ENCODE data around the gene SLC2A3.
"Not testable (repeated sequence)": the region's sequence is repeated elsewhere in the genome, so short reads cannot be mapped to it uniquely, and the experiment has no call there.

Gene SLC2A3

DNA sequence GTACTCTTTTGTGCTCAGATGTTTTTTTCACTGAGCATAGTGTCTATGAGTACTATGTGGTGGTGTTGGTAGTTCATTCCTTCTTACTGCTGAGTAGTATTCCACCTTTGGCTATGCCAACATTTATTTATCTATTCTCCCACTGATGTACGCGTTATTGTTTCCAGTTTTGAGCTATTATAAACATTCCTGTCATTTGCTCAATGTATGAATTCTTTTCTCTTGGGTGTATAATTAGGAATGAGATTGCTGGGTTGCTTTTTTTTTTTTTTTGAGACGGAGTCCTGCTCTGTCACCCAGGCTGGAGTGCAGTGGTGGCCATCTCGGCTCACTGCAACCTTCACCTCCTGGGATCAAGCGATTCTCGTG is 37.5 kb upstream of the SLC2A3 start:
- H3K27me3 ChIP-seq (ENCODE audit: control insufficient read depth, insufficient read depth, low read length) = no peaks in the 10 kb centered on the region
- H3K9me3 ChIP-seq (ENCODE audit: control insufficient read depth, low read length) = no peaks in the 10 kb centered on the region
- no peak overlapping the region for H3K4me2 ChIP-seq (ENCODE audit: low read length)
- H3K79me2 ChIP-seq = no peaks in the 10 kb centered on the region
- H3K4me1 ChIP-seq = no peaks in the 10 kb centered on the region
- no peaks in the 10 kb centered on the region for H3K36me3 ChIP-seq (ENCODE audit: control insufficient read depth, insufficient read depth, low read length)
- no peak overlapping the region for H3K4me3 ChIP-seq (ENCODE audit: low read depth, low read length)
- H3K9ac ChIP-seq = no peak overlapping the region
- H3K27ac ChIP-seq = no peak overlapping the region
- TF ChIP-seq CTCF (IDR thresholded peaks at IDR 0.05) = no peak
- no peak overlapping the region for H2AFZ ChIP-seq

DNA sequence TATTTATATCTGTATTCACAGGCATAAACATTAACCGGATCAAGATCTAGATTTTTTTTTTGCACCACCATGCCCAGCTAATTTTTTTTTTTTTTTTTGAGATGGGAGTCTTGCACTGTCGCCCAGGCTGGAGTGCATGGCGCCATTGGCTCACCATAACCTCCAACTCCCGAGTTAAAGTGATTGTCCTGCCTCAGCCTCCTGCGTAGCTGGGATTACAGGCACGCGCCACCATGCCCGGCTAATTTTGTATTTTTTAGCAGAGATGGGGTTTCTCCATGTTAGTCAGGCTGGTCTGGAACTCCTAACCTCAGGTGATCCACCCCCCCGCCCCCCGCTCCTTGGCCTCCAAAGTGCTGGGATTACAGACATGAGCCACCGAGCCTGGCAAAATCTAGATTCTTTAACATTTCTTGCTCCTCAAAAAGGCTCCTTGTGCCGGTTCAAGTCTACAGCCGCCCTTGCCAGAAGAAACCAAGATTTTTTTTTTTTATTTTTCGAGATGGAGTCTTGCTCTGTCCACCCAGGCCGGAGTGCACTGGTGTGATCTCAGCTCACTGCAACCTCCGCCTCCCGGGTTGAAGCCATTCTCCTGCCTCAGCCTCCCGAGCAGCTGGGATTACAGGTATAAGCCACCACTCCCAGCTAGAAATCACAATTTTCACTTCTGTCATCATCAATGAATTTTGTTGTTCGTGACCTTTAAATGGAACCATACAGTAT is 36.9 kb upstream of the SLC2A3 start:
- H3K27ac ChIP-seq = no peak overlapping the region
- no peaks in the 10 kb centered on the region for H3K4me1 ChIP-seq
- H3K27me3 ChIP-seq (ENCODE audit: control insufficient read depth, insufficient read depth, low read length) = no peaks in the 10 kb centered on the region
- no peak overlapping the region for H3K9ac ChIP-seq
- H3K4me2 ChIP-seq (ENCODE audit: low read length) = no peak overlapping the region
- TF ChIP-seq CTCF (IDR thresholded peaks at IDR 0.05) = no peak
- no peak overlapping the region for H3K4me3 ChIP-seq (ENCODE audit: low read depth, low read length)
- H3K79me2 ChIP-seq = no peaks in the 10 kb centered on the region
- H3K36me3 ChIP-seq (ENCODE audit: control insufficient read depth, insufficient read depth, low read length) = no peaks in the 10 kb centered on the region
- no peak overlapping the region for H2AFZ ChIP-seq
- no peaks in the 10 kb centered on the region for H3K9me3 ChIP-seq (ENCODE audit: control insufficient read depth, low read length)

DNA sequence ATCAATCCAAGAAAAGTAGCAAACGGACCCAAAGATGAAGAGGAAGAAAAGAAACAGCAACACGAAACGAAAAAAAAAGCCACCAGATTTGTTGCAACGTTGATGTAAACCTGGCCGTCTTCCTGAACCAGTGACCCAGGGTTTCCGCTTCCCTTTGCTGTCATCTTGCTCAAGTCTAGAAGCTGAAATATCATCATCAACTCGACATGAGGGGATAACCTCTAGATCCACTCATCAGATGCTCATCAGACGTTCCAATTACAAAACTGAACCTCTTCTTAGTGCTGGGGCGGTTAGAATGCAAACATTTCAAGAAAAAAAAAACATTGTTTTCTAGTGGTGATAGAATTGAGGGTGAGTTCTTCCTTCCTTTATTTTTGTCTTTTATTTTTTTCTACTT is 36.3 kb upstream of the SLC2A3 start:
- H3K27me3 ChIP-seq (ENCODE audit: control insufficient read depth, insufficient read depth, low read length); H3K9ac ChIP-seq; H3K4me1 ChIP-seq; H3K27ac ChIP-seq; H2AFZ ChIP-seq; H3K9me3 ChIP-seq (ENCODE audit: control insufficient read depth, low read length); H3K4me2 ChIP-seq (ENCODE audit: low read length); H3K4me3 ChIP-seq (ENCODE audit: low read depth, low read length); H3K36me3 ChIP-seq (ENCODE audit: control insufficient read depth, insufficient read depth, low read length); H3K79me2 ChIP-seq: not testable (repeated sequence)

DNA sequence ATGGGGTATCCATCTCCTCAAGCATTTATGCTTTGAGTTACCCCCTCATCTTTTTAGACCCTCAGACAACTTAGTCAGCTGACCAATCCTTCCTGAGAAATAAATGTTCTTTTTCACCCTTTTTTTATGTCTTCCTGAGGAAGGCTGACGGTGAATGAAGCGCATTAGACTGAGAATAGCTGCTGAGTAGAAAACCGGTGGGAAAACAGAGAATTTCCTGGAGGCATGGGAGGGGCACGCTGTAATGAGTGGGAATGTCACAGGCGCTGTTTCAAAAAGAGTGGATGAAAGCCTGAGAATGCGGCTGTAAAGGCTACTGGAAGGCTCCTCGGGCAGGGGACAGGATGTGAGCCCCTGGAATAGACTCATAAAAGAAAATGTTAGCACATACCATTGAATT is 35.8 kb upstream of the SLC2A3 start:
- peak overlapping the region; percentile 77 for H3K4me3 ChIP-seq (ENCODE audit: low read depth, low read length)
- not testable (repeated sequence) for H3K4me2 ChIP-seq (ENCODE audit: low read length); H3K36me3 ChIP-seq (ENCODE audit: control insufficient read depth, insufficient read depth, low read length); H3K27me3 ChIP-seq (ENCODE audit: control insufficient read depth, insufficient read depth, low read length); H3K4me1 ChIP-seq; H3K79me2 ChIP-seq; H3K9ac ChIP-seq; H2AFZ ChIP-seq; H3K9me3 ChIP-seq (ENCODE audit: control insufficient read depth, low read length)
- H3K27ac ChIP-seq = peak overlapping the region; percentile 79

DNA sequence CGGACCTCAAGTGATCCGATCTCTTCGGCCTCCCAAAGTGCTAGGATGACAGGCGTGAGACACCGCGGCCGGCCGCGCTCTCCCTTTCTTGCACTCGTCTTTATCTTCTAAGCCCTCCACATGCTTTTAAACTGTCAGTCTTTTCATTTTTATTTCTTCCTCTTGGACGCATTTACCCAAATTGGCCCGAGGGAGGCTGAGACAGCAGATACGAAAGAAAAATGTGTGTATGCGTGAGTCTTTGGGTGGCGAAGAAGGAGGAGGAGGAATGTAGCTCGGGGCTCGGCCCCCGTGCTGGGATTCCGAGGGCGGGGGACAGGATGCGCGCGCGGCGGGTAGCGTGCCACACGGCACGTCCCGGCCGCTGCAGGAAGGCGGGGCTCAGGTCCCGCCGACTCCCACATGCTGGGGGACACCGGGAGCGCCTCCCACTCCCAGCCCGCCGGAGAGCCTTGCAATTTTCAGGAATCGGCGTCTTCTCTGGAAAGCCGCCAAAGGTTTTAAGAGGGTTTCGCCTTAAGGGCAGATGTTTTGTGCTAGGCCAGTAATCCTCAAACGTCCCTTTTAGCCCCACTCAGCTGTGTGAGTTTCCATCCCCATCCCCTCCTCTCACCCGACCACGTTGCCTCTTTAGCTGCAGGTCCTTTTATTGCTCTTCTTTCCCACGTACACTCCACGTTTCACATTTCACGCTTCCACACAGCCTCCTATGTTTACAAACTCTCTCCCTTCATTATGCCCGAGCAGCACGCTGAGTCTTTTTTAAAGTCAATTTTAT is 34.7 kb upstream of the SLC2A3 start:
- peak overlapping the region; percentile 95 for H2AFZ ChIP-seq
- peak overlapping the region; percentile 72 for H3K4me2 ChIP-seq (ENCODE audit: low read length)
- H3K27me3 ChIP-seq (ENCODE audit: control insufficient read depth, insufficient read depth, low read length) = no peaks in the 10 kb centered on the region
- no peak overlapping the region for H3K9ac ChIP-seq
- no peaks in the 10 kb centered on the region for H3K9me3 ChIP-seq (ENCODE audit: control insufficient read depth, low read length)
- H3K79me2 ChIP-seq = no peaks in the 10 kb centered on the region
- peak overlapping the region; percentile 77 for H3K4me3 ChIP-seq (ENCODE audit: low read depth, low read length)
- H3K27ac ChIP-seq = peak overlapping the region; percentile 79
- H3K36me3 ChIP-seq (ENCODE audit: control insufficient read depth, insufficient read depth, low read length) = no peaks in the 10 kb centered on the region
- TF ChIP-seq CTCF (IDR thresholded peaks at IDR 0.05) = no peak
- H3K4me1 ChIP-seq = no peaks in the 10 kb centered on the region
